Endodermal cell (in vitro differentiated cells): ENCODE measurements around the gene IFNGR2. TPM values are rescaled to one million over a fixed set of nuclear protein-coding genes. Genes with fewer than 3 reads are reported as not detected.

ENCODE experiments used
- DNase-seq: peaks from one replicate; pipeline ENCODE4 v3.0.0-alpha.2; 2017
- H3K27ac ChIP-seq: 2 replicates; pipeline ENCODE4 v1.5.1; 2013; ENCODE audit warnings: mild to moderate bottlenecking, low read depth, low read length, moderate library complexity
- H3K27me3 ChIP-seq: 2 replicates; pipeline ENCODE4 v1.6.1; 2013; ENCODE audit warnings: mild to moderate bottlenecking, low read length, moderate library complexity; ENCODE audit not compliant: insufficient read depth, control insufficient read depth, poor library complexity, severe bottlenecking
- H3K36me3 ChIP-seq: 2 replicates; pipeline ENCODE4 v1.7.0; 2013; ENCODE audit warnings: mild to moderate bottlenecking, low read length, moderate library complexity; ENCODE audit not compliant: control insufficient read depth, insufficient read depth
- H3K4me1 ChIP-seq: one replicate; pipeline ENCODE4 v1.7.0; 2013; ENCODE audit warnings: low read length; ENCODE audit not compliant: control insufficient read depth, insufficient read depth
- H3K4me3 ChIP-seq: 2 replicates; pipeline ENCODE4 v1.5.1; 2013; ENCODE audit warnings: mild to moderate bottlenecking, low read length, moderate library complexity
- H3K9ac ChIP-seq: 2 replicates; pipeline ENCODE4 v1.6.1; 2013; ENCODE audit warnings: mild to moderate bottlenecking, low read length, moderate library complexity; ENCODE audit not compliant: poor library complexity, severe bottlenecking; ENCODE audit errors: extremely low read depth
- H3K9me3 ChIP-seq: 2 replicates; pipeline ENCODE4 v1.6.1; 2013; ENCODE audit warnings: mild to moderate bottlenecking, low read length, moderate library complexity; ENCODE audit not compliant: control insufficient read depth
- H3K27ac Mint-ChIP-seq: 2 replicates; pipeline ENCODE4 v1.8.0; 2020; ENCODE audit warnings: mixed read lengths
- H3K27me3 Mint-ChIP-seq: 2 replicates; pipeline ENCODE4 v1.8.0; 2021; ENCODE audit warnings: mild to moderate bottlenecking, mixed read lengths; ENCODE audit not compliant: insufficient read depth
- H3K36me3 Mint-ChIP-seq: 2 replicates; pipeline ENCODE4 v1.8.0; 2020; ENCODE audit warnings: low read depth, mixed read lengths
- H3K4me1 Mint-ChIP-seq: 2 replicates; pipeline ENCODE4 v1.8.0; 2020; ENCODE audit warnings: mixed read lengths
- H3K4me3 Mint-ChIP-seq: 2 replicates; pipeline ENCODE4 v1.8.0; 2020; ENCODE audit warnings: mild to moderate bottlenecking, moderate library complexity, mixed read lengths
- H3K9me3 Mint-ChIP-seq: 2 replicates; pipeline ENCODE4 v1.8.0; 2020; ENCODE audit warnings: mild to moderate bottlenecking, mixed read lengths
- CTCF ChIP-seq: fragments of 200-600 bp; sonication (generic); conservative IDR thresholded peaks from 2 replicates; pipeline ENCODE4 v1.5.0; 2021; ENCODE audit warnings: antibody characterized with exemption, mild to moderate bottlenecking
- WGBS, 2 experiments: methylation state at CpG; one replicate each; pipeline versions ENCODE4 v1.1.5 to v1.1.7; 2013; ENCODE audit warnings: missing lambda C conversion rate in 2 of 2, mixed read lengths in 1 of 2; ENCODE audit not compliant: insufficient coverage in 1 of 2, insufficient read length in 1 of 2; 5-methylcytosine and 5-hydroxymethylcytosine counted together
- total RNA-seq, 2 donors: library from RNA; stranded (reverse); fragmentation: NEBNext Ultra II Directional in 1 of 2; extraction: Animal tissue kit (Norgen Biotek cat#: 25700) in 1 of 2; gene quantifications; 2 replicates in 1 of 2; 3 replicates in 1 of 2; pipeline ENCODE4 v1.2.1, GENCODE V29; 2021

IFNGR2 gene
- total RNA-seq, 2 donors from 2014 or later = 41.9 to 55.1 TPM

- WGBS, 2 experiments = 94 to 98% methylated on average over 5 to 8 of the region's 8 CpGs
- H3K27me3 Mint-ChIP-seq = no peaks in the 10 kb centered on the region
- Histone ChIP-seq H3K36me3 (peaks cover 86% of the 10 kb centered on the region), H3K27ac (no peak overlapping the region), H3K9me3 (no peaks in the 10 kb centered on the region), H3K4me3 (no peak overlapping the region), H3K4me1 (no peaks in the 10 kb centered on the region), H3K27me3 (no peaks in the 10 kb centered on the region), H3K9ac (no peak overlapping the region)
- no peak for DNase-seq
- no peak overlapping the region for H3K27ac Mint-ChIP-seq
- no peak overlapping the region for H3K4me3 Mint-ChIP-seq
- TF ChIP-seq CTCF = no peak
- no peaks in the 10 kb centered on the region for H3K9me3 Mint-ChIP-seq
- peaks cover 74% of the 10 kb centered on the region for H3K36me3 Mint-ChIP-seq
- no peaks in the 10 kb centered on the region for H3K4me1 Mint-ChIP-seq
These were observed 30.4 kb downstream of the IFNGR2 start for GRCh38 chr21:33433425-33434114.

GRCh38 chr21:33434770-33435360 lies 31.7 kb downstream of the IFNGR2 start:
- 94 to 100% methylated on average over 1 to 5 of the region's 5 CpGs for WGBS, 2 experiments
- Histone ChIP-seq H3K9ac (no peak overlapping the region), H3K36me3 (peaks cover 81% of the 10 kb centered on the region), H3K9me3 (no peaks in the 10 kb centered on the region), H3K4me1 (no peaks in the 10 kb centered on the region), H3K4me3 (no peak overlapping the region), H3K27me3 (no peaks in the 10 kb centered on the region), H3K27ac (peak overlapping the region; percentile 72)
- Mint-ChIP-seq H3K36me3 (peaks cover 65% of the 10 kb centered on the region), H3K9me3 (no peaks in the 10 kb centered on the region), H3K27me3 (no peaks in the 10 kb centered on the region), H3K4me3 (no peak overlapping the region), H3K27ac (no peak overlapping the region), H3K4me1 (no peaks in the 10 kb centered on the region)
- DNase-seq = no peak
- TF ChIP-seq CTCF = no peak

- H3K9me3 ChIP-seq = no peaks in the 10 kb centered on the region
- Mint-ChIP-seq H3K4me3 (no peak overlapping the region), H3K27ac (no peak overlapping the region), H3K36me3 (peaks cover 54% of the 10 kb centered on the region), H3K9me3 (no peaks in the 10 kb centered on the region), H3K4me1 (no peaks in the 10 kb centered on the region), H3K27me3 (no peaks in the 10 kb centered on the region)
- H3K4me1 ChIP-seq = no peaks in the 10 kb centered on the region
- no peak overlapping the region for H3K4me3 ChIP-seq
- WGBS, 2 experiments = 88 to 100% methylated on average over 2 to 6 of the region's 6 CpGs
- TF ChIP-seq CTCF = no peak
- peaks cover 65% of the 10 kb centered on the region for H3K36me3 ChIP-seq
- H3K27ac ChIP-seq = no peak overlapping the region
- no peak overlapping the region for H3K9ac ChIP-seq
- no peak for DNase-seq
- H3K27me3 ChIP-seq = no peaks in the 10 kb centered on the region
These were observed 33.9 kb downstream of the IFNGR2 start for GRCh38 chr21:33437140-33437539.
